AG04450 (cell line): ENCODE data around the gene COG1. TPM values are rescaled to one million over a fixed set of nuclear protein-coding genes. Genes with fewer than 3 reads are reported as not detected.
"Not testable (repeated sequence)": the region's sequence is repeated elsewhere in the genome, so short reads cannot be mapped to it uniquely, and the experiment has no call there.

Source experiments
- CTCF ChIA-PET: fragments of 300-600, 350-600 bp; formaldehyde crosslinking; extraction: SDS; loops from one replicate; lab custom pipeline; 2022; ENCODE audit warnings: antibody characterized with exemption, inconsistent platforms; lab: Charles Lee
- POLR2A ChIA-PET: fragments of 350-600 bp; formaldehyde crosslinking; extraction: SDS; loops from one replicate; lab custom pipeline; 2021; ENCODE audit warnings: antibody characterized with exemption, inconsistent platforms; lab: Yijun Ruan, JAX
- DNase-seq: peaks from one replicate; pipeline ENCODE4 v3.0.0-alpha.2; 2011; ENCODE audit warnings: low read depth, low spot score
- H3K27ac ChIP-seq: one replicate; pipeline ENCODE4 v1.5.1; 2012; ENCODE audit warnings: low read depth, low read length, control low read depth
- H3K27me3 ChIP-seq: one replicate; pipeline ENCODE4 v1.6.0; 2012; ENCODE audit warnings: low read length; ENCODE audit not compliant: control insufficient read depth, insufficient read depth
- H3K4me3 ChIP-seq: 2 replicates; pipeline ENCODE4 v1.5.1; 2011; ENCODE audit warnings: mild to moderate bottlenecking, low read depth, low read length, control low read depth
- H3K9me3 ChIP-seq: 2 replicates; pipeline ENCODE4 v1.5.1; 2012; ENCODE audit warnings: low read length; ENCODE audit not compliant: control insufficient read depth, insufficient read depth
- polyA minus RNA-seq: library from RNA; depleted of rRNA, polyadenylated mRNA; stranded (reverse); fragments of >200 nt; gene quantifications from 2 replicates; pipeline ENCODE4 v1.2.3, GENCODE V29; 2011; rRNA and poly(A)+ RNA removed
- polyA plus RNA-seq: library from polyadenylated mRNA; depleted of rRNA; stranded (reverse); fragments of >200 nt; gene quantifications from 2 replicates; pipeline ENCODE4 v1.2.3, GENCODE V29; 2011; rRNA removed
- TF ChIP-seq, protein P1 (sequence below): IDR thresholded peaks from 2 replicates; pipeline ENCODE4 v1.5.1; 2011; ENCODE audit warnings: low read depth, low read length, control low read depth, inconsistent platforms

COG1 gene, protein sequence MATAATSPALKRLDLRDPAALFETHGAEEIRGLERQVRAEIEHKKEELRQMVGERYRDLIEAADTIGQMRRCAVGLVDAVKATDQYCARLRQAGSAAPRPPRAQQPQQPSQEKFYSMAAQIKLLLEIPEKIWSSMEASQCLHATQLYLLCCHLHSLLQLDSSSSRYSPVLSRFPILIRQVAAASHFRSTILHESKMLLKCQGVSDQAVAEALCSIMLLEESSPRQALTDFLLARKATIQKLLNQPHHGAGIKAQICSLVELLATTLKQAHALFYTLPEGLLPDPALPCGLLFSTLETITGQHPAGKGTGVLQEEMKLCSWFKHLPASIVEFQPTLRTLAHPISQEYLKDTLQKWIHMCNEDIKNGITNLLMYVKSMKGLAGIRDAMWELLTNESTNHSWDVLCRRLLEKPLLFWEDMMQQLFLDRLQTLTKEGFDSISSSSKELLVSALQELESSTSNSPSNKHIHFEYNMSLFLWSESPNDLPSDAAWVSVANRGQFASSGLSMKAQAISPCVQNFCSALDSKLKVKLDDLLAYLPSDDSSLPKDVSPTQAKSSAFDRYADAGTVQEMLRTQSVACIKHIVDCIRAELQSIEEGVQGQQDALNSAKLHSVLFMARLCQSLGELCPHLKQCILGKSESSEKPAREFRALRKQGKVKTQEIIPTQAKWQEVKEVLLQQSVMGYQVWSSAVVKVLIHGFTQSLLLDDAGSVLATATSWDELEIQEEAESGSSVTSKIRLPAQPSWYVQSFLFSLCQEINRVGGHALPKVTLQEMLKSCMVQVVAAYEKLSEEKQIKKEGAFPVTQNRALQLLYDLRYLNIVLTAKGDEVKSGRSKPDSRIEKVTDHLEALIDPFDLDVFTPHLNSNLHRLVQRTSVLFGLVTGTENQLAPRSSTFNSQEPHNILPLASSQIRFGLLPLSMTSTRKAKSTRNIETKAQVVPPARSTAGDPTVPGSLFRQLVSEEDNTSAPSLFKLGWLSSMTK
- 30.2 and 36.9 TPM in 2 replicates for polyA plus RNA-seq
- polyA minus RNA-seq = 42.8 and 59.6 TPM in 2 replicates

DNA sequence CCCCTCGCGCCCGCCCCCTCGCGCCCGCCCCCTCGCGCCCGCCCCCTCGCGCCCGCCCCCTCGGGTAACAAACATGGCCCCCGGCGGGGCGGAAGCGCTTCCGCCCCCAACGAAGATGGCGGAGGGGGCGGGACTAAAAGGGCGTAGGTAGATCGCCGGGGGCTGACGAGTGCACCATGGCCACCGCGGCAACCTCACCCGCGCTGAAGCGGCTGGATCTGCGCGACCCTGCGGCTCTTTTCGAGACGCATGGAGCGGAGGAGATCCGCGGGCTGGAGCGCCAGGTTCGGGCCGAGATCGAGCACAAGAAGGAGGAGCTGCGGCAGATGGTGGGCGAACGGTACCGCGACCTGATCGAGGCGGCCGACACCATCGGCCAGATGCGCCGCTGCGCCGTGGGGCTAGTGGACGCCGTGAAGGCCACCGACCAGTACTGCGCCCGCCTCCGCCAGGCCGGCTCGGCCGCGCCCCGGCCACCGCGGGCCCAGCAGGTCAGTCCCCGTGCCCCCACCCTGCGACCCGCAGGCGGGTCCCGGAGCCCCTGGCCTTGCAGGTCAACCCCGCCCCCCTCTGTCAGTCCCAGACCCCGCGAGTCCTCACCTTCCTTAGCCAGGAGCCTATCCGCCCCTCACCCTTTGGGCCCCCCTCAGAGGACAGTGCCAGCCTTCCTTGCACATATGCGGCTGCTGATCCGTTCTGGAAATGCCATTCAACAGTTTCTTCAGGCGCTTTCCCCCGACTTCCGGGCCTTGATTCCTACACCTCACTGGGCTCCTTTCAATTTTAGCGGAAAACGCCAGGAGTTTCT is at the start of gene COG1:
Gene COG1, plus strand, starts transcription at position 162 of the 808 bp plus-strand sequence. Its CDS starts 15 bp downstream, at position 177.
- Histone ChIP-seq H3K9me3 (no peaks in the 10 kb centered on the region; the same call in 1 of the 2 replicates), H3K4me3 (peak within 1 kb of the TSS; percentile 93), H3K27me3 (no peaks in the 10 kb centered on the region), H3K27ac (peak within 1 kb of the TSS; percentile 84)
- CTCF ChIA-PET = interaction anchor here (0.7 to 8.2 kb wide), 15 partner anchors 8 to 636 kb away, joined by 3 to 243 read pairs (median 5); a partner anchor contains a TSS
- DNase-seq = peak; percentile 59
- TF ChIP-seq, protein P1, sequence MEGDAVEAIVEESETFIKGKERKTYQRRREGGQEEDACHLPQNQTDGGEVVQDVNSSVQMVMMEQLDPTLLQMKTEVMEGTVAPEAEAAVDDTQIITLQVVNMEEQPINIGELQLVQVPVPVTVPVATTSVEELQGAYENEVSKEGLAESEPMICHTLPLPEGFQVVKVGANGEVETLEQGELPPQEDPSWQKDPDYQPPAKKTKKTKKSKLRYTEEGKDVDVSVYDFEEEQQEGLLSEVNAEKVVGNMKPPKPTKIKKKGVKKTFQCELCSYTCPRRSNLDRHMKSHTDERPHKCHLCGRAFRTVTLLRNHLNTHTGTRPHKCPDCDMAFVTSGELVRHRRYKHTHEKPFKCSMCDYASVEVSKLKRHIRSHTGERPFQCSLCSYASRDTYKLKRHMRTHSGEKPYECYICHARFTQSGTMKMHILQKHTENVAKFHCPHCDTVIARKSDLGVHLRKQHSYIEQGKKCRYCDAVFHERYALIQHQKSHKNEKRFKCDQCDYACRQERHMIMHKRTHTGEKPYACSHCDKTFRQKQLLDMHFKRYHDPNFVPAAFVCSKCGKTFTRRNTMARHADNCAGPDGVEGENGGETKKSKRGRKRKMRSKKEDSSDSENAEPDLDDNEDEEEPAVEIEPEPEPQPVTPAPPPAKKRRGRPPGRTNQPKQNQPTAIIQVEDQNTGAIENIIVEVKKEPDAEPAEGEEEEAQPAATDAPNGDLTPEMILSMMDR = no peak
- POLR2A ChIA-PET = interaction anchor here (1.6 kb wide), 1 partner anchor 39 kb away, joined by 9 read pairs; a partner anchor contains a TSS

DNA sequence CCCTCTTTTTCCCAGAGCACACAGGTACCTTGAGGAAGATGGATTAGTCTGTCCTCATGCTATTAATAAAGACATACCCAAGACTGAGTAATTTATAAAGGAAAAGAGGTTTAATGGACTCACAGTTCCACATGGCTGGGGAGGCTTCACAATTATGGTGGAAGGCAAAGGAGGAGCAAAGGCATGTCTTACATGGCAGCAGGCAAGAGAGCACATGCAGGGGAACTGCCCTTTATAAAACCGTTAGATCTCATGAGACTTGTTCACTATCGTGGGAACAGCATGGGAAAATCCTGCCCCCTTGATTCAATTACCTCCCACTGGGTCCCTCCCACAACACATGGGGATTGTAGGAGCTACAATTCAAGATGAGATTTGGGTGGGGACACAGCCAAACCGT is 48.6 kb upstream of the COG1 start:
- POLR2A ChIA-PET, H3K4me3 ChIP-seq, DNase-seq, H3K9me3 ChIP-seq, H3K27ac ChIP-seq: not testable (repeated sequence)
- CTCF ChIA-PET = interaction anchor here (0.6 to 2.4 kb wide), 3 partner anchors 20 to 419 kb away, joined by 3 to 6 read pairs (median 3); partner anchors contain the start of gene SSTR2
- peaks cover 14% of the 10 kb centered on the region for H3K27me3 ChIP-seq

DNA sequence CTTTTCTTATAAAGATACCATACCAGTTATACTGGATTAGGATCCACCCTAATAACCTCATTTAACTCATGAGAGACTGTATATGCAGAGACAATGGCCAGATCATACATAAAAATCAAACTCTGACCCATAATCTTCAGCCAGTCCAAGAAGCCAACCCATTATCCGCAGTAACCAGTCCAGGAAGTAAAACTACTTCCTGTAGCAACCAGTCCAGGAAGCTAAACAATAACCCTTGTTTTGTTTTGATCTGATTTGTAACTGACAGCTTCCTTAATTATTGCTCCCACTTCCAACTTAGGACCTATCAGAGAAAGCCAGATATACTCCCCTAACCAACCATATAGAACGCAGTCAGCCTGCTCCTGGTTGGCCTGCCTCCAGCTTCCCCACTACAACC is 47.2 kb upstream of the COG1 start:
- Histone ChIP-seq H3K27me3 (peaks cover 6% of the 10 kb centered on the region), H3K9me3 (no peaks in the 10 kb centered on the region; the same call in 1 of the 2 replicates), H3K27ac (no peak overlapping the region), H3K4me3 (no peak overlapping the region)
- CTCF ChIA-PET = no interaction called here
- TF ChIP-seq, protein P1 = no peak
- POLR2A ChIA-PET = no interaction called here
- no peak for DNase-seq

DNA sequence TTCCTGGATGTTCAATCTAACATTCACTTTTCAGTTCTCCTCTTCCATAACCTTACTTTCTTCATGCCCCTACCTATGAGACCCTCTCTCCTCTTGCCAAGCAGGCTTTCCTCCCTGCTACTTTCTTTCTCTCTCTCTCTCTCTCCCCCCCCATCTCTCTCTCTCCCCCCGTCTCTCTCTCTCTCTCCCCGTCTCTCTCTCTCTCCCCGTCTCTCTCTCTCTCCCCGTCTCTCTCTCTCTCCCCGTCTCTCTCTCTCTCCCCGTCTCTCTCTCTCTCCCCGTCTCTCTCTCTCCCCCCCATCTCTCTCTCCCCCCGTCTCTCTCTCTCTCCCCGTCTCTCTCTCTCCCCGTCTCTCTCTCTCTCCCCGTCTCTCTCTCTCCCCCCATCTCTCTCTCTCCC is 45.1 kb upstream of the COG1 start:
- POLR2A ChIA-PET, H3K27ac ChIP-seq, H3K27me3 ChIP-seq, DNase-seq, H3K9me3 ChIP-seq, H3K4me3 ChIP-seq: not testable (repeated sequence)
- CTCF ChIA-PET = interaction anchor here (1.6 kb wide), 1 partner anchor 422 kb away, joined by 4 read pairs; no protein-coding TSS in a partner anchor

DNA sequence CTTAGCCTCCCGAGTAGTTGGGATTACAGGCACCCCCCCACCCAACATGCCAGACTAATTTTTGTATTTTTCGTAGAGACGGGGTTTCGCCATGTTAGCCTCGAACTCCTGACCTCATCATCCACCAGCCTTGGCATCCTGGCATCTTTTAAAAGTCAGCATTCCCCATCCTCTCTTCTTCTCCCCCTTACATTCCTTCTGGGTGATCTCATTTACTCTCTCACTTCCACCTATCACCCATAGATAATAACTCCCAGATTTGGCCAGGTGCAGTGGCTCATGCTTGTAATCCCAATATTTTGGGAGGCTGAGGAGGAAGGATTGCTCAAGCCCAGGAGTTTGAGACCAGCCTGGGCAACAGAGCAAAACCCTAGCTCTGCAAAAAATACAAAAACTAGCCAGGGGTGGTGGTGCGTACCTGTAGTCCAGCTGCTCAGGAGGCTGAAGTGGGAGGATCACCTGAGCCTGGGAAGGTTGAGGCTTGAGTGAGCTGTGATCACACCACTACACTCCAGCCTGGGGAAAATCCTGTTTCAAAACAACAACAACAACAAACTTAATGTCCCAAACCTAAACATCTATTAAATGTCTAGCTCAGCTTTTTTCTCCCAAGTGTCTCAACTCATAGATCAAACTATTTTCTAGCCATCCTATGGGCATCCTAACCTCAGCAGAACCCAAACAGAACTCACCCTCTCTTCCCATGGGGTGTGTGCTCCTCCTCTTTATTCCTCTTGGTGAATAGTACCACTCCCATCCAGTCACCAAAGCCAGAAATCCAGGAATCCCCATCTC is 44.1 kb upstream of the COG1 start:
- no peak overlapping the region for H3K27ac ChIP-seq
- H3K4me3 ChIP-seq = no peak overlapping the region
- POLR2A ChIA-PET = no interaction called here
- CTCF ChIA-PET = no interaction called here
- TF ChIP-seq, protein P1 = no peak
- no peaks in the 10 kb centered on the region; the same call in 1 of the 2 replicates for H3K9me3 ChIP-seq
- no peak for DNase-seq
- H3K27me3 ChIP-seq = peaks cover 2% of the 10 kb centered on the region

DNA sequence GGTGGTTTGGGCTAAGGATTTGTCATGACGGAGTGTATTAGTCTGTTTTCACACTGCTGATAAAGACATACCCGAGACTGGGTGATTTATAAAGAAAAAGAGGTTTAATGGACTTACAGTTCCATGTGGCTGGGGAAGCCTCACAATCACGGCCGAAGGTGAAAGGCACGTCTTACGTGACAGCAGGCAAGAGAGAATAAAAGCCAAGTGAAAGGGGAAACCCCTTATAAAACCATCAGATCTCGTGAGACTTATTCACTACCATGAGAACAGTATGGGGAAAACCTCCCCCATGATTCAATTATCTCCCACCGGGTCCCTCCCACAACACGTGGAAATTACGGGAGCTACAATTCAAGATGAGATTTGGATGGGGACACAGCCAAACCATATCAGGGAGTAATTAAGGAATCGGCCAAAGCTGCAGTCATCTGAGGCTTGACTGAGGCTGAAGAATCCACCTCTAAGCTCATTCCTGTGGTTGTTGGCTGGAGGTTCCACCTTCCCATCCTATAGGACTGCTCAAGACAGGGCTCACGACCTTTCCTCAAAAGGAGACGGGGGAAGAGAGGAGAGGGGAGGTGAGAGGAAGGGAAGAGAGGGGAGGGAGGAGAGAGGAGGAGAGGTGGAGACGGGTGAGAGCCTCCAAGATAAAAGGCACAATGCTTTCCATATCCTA is 42.1 kb upstream of the COG1 start:
- POLR2A ChIA-PET = interaction anchor here (0.6 kb wide), 1 partner anchor 9 kb away, joined by 4 read pairs; no protein-coding TSS in a partner anchor
- CTCF ChIA-PET, H3K27ac ChIP-seq, H3K27me3 ChIP-seq, H3K9me3 ChIP-seq, H3K4me3 ChIP-seq, DNase-seq: not testable (repeated sequence)
